B cell (primary cell): ENCODE data around the gene USP2. TPM values are rescaled to one million over a fixed set of nuclear protein-coding genes. Genes with fewer than 3 reads are reported as not detected.

Experiments
- ATAC-seq: fragments of 200-7000 bp; cut with Tn5 transposase; one replicate; pipeline ENCODE4 v1.10.0; 2021; ENCODE audit warnings: low read depth, mild to moderate bottlenecking, moderate number of reproducible peaks, moderate library complexity
- CTCF ChIA-PET: fragments of 350-600 bp; sonication (Branson Sonifier 250); formaldehyde crosslinking; loops from one replicate; lab custom pipeline; 2021; ENCODE audit warnings: antibody characterized with exemption, inconsistent platforms; lab: Charles Lee
- POLR2A ChIA-PET: fragments of 350-600 bp; sonication (Branson Sonifier 250); formaldehyde crosslinking; loops from one replicate; lab custom pipeline; 2021; ENCODE audit warnings: antibody characterized with exemption; lab: Charles Lee
- DNase-seq: peaks from one replicate; pipeline ENCODE4 v3.0.0; 2013
- H2AFZ ChIP-seq: 2 replicates; pipeline ENCODE4 v1.6.1; 2012; ENCODE audit warnings: mild to moderate bottlenecking, low read depth, low read length; ENCODE audit not compliant: insufficient read depth, poor library complexity, severe bottlenecking
- H3K27ac ChIP-seq, 2 donors: 1 replicate in 1 of 2; 2 replicates in 1 of 2; pipeline ENCODE4 v1.5.1; 2012 to 2013; ENCODE audit warnings: low read length in 2 of 2, mild to moderate bottlenecking in 2 of 2, moderate library complexity in 1 of 2
- H3K27me3 ChIP-seq, 4 experiments: fragments of 200-600 bp in 1 of 4; sonication (generic) in 1 of 4; replicated peaks in 1 of 4; 1 replicate in 2 of 4; 2 replicates in 2 of 4; pipeline versions ENCODE4 v1.6.1 to v1.7.0; 2013 to 2016; ENCODE audit warnings: low read length in 3 of 4, mild to moderate bottlenecking in 2 of 4, mixed read lengths in 1 of 4, moderate library complexity in 1 of 4; ENCODE audit not compliant: insufficient read depth in 4 of 4, control insufficient read depth in 3 of 4; ENCODE audit errors: control extremely low read depth in 1 of 4
- H3K36me3 ChIP-seq, 2 experiments: replicated peaks in 1 of 2; 1 replicate in 1 of 2; 2 replicates in 1 of 2; pipeline versions ENCODE4 v1.6.1 to v1.7.1; 2013; ENCODE audit warnings: low read length in 1 of 2; ENCODE audit not compliant: insufficient read depth in 2 of 2, control insufficient read depth in 1 of 2; ENCODE audit errors: control extremely low read depth in 1 of 2, extremely low read depth in 1 of 2
- H3K4me1 ChIP-seq, 2 donors: fragments of 200-600 bp in 1 of 2; sonication (generic) in 1 of 2; 1 replicate in 1 of 2; 2 replicates in 1 of 2; pipeline versions ENCODE4 v1.5.1 to v1.6.1; 2013 to 2017; ENCODE audit warnings: low read length in 2 of 2; ENCODE audit not compliant: control insufficient read depth in 2 of 2, insufficient read depth in 2 of 2
- H3K4me2 ChIP-seq: replicated peaks from 2 replicates; pipeline ENCODE3; 2012; ENCODE audit warnings: mild to moderate bottlenecking, low read depth, low read length; ENCODE audit not compliant: poor library complexity, severe bottlenecking
- H3K4me3 ChIP-seq, 5 experiments: fragments of 200-600 bp in 1 of 5; sonication (generic) in 1 of 5; 1 replicate in 3 of 5; 2 replicates in 2 of 5; pipeline versions ENCODE4 v1.5.1 to v1.7.0; 2011 to 2016; ENCODE audit warnings: low read length in 4 of 5, mild to moderate bottlenecking in 4 of 5, low read depth in 2 of 5, control low read depth in 1 of 5, moderate library complexity in 1 of 5; ENCODE audit not compliant: insufficient read depth in 1 of 5; ENCODE audit errors: control extremely low read depth in 1 of 5, extremely low read depth in 1 of 5
- H3K79me2 ChIP-seq: fragments of 200-600 bp; sonication (generic); one replicate; pipeline ENCODE4 v1.6.0; 2016; ENCODE audit warnings: low read length; ENCODE audit not compliant: control insufficient read depth, insufficient read depth
- H3K9ac ChIP-seq: fragments of 200-600 bp; sonication (generic); 2 replicates; pipeline ENCODE4 v1.6.1; 2017; ENCODE audit warnings: mild to moderate bottlenecking, low read length, moderate library complexity
- H3K9me3 ChIP-seq, 3 donors: one replicate each; pipeline versions ENCODE4 v1.6.1 to v1.7.1; 2013; ENCODE audit warnings: low read length in 2 of 3; ENCODE audit not compliant: control insufficient read depth in 2 of 3, insufficient read depth in 1 of 3; ENCODE audit errors: control extremely low read depth in 1 of 3
- H4K20me1 ChIP-seq: 2 replicates; pipeline ENCODE4 v1.6.0; 2012; ENCODE audit warnings: mild to moderate bottlenecking, low read length; ENCODE audit not compliant: insufficient read depth, control insufficient read depth, poor library complexity, severe bottlenecking
- H3K27ac Mint-ChIP-seq: one replicate; pipeline ENCODE4 v1.8.0; 2021; ENCODE audit warnings: mixed read lengths
- H3K27me3 Mint-ChIP-seq: one replicate; pipeline ENCODE4 v1.8.0; 2021; ENCODE audit warnings: mixed read lengths
- H3K4me1 Mint-ChIP-seq: one replicate; pipeline ENCODE4 v1.8.0; 2021; ENCODE audit warnings: mixed read lengths
- H3K4me3 Mint-ChIP-seq: one replicate; pipeline ENCODE4 v1.8.0; 2021; ENCODE audit warnings: mixed read lengths
- H3K9me3 Mint-ChIP-seq: one replicate; pipeline ENCODE4 v1.8.0; 2022; ENCODE audit warnings: mixed read lengths; ENCODE audit not compliant: insufficient read depth
- EZH2 ChIP-seq: IDR thresholded peaks from 2 replicates; pipeline ENCODE4 v1.6.1; 2012; ENCODE audit warnings: borderline replicate concordance, low read depth, mild to moderate bottlenecking, moderate library complexity, low read length; ENCODE audit not compliant: insufficient read depth, poor library complexity, severe bottlenecking
- WGBS: methylation state at CpG from one replicate; pipeline ENCODE4 v1.1.5; 2013; ENCODE audit warnings: missing lambda C conversion rate; ENCODE audit not compliant: insufficient coverage; 5-methylcytosine and 5-hydroxymethylcytosine counted together
- intact Hi-C: fragments of 100-400 bp; cut with micrococcal nuclease; formaldehyde crosslinking; loops from one replicate; pipeline ENCODE4 v1.10.0; 2022
- polyA plus RNA-seq: library from polyadenylated mRNA; depleted of rRNA; stranded (reverse); fragments of >200 nt; gene quantifications from 2 replicates; pipeline ENCODE4 v1.2.3, GENCODE V29; 2012
- total RNA-seq, 2 donors: library from RNA; stranded (reverse); fragments of 120-200 nt in 1 of 2; gene quantifications; 1 replicate in 1 of 2; 2 replicates in 1 of 2; pipeline versions ENCODE4 v1.2.3 to v1.2.4, GENCODE V29; 2013 to 2022
- TF ChIP-seq, protein P1 (sequence below): fragments of 200-600 bp; IDR thresholded peaks from one replicate; pipeline ENCODE4 v1.8.0; 2022; ENCODE audit warnings: antibody characterized with exemption, mild to moderate bottlenecking

The USP2 gene
- total and polyA plus RNA-seq, 2 donors (not counting 1 experiment from before 2014, with no cell fraction given), result 0.09 TPM; not detected in 1

DNA sequence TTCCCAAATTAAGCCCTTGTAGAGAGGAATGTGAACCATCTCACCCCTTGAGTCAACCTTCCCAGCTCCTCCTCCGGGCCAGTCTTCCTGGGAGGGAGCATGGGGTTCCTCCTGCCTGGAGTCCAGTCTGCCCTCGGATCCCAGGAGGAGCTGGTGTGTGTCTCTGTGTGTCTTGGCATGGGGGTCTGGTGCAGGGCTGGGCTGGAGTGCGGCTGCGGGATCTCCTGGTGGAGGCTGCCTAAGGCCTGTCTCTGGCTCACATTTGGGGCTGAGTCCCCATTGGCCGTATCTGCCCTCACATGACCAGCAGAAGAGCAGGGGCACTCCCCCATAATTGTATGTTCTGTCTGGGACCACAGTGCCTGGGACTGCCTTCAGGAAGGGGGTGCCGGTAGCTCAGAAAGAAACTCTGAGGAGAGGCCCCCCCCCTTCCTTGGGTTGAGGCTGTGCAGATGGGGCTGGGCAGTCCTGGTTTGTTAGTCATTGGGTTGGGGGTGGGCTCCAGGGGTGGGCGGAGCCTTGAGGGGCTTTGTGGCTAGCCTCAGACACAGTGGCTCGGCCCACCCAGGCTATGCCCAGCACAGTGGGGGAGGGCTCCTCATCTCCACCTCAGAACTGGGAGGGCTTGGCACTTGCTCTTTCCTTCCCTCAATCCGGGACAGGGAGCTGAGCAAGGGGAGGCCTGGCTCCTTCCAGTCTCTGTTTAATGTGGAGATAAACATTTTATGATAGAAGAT lies 43.7 kb downstream of the USP2 start:
- H3K27ac Mint-ChIP-seq, result no peak overlapping the region
- Histone ChIP-seq H3K27me3 (peaks cover 0 to 42% (median 27%) of the 10 kb centered on the region in 4 experiments), H3K4me1 (peaks cover 37 to 43% of the 10 kb centered on the region in 2 donors), H3K9ac (no peak overlapping the region), H2AFZ (no peak overlapping the region), H3K9me3 (peaks cover 0 to 3% (median 0%) of the 10 kb centered on the region in 3 donors), H3K4me2 (no peak overlapping the region), H4K20me1 (peaks cover 7% of the 10 kb centered on the region), H3K27ac (no peak overlapping the region), H3K36me3 (peaks cover 0 to 2% of the 10 kb centered on the region in 2 experiments), H3K79me2 (peaks cover 14% of the 10 kb centered on the region), H3K4me3 (no peak overlapping the region)
- 84% methylated on average over 5 of the region's 9 CpGs for WGBS
- peaks cover 25% of the 10 kb centered on the region for H3K27me3 Mint-ChIP-seq
- ATAC-seq, result no peak
- H3K4me1 Mint-ChIP-seq, result peaks cover 42% of the 10 kb centered on the region
- peak; percentile 21 for DNase-seq
- CTCF ChIA-PET, result interaction anchor here (0.7 to 4.0 kb wide), 11 partner anchors 11 to 236 kb away, joined by 3 to 45 read pairs (median 5); partner anchors contain the start of genes CBL and NLRX1
- POLR2A ChIA-PET, result interaction anchor here (0.6 to 1.5 kb wide), 3 partner anchors 16 to 54 kb away, joined by 3 to 11 read pairs (median 8); no protein-coding TSS in a partner anchor
- TF ChIP-seq EZH2, result no peak
- TF ChIP-seq, protein P1, sequence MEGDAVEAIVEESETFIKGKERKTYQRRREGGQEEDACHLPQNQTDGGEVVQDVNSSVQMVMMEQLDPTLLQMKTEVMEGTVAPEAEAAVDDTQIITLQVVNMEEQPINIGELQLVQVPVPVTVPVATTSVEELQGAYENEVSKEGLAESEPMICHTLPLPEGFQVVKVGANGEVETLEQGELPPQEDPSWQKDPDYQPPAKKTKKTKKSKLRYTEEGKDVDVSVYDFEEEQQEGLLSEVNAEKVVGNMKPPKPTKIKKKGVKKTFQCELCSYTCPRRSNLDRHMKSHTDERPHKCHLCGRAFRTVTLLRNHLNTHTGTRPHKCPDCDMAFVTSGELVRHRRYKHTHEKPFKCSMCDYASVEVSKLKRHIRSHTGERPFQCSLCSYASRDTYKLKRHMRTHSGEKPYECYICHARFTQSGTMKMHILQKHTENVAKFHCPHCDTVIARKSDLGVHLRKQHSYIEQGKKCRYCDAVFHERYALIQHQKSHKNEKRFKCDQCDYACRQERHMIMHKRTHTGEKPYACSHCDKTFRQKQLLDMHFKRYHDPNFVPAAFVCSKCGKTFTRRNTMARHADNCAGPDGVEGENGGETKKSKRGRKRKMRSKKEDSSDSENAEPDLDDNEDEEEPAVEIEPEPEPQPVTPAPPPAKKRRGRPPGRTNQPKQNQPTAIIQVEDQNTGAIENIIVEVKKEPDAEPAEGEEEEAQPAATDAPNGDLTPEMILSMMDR, result no peak
- intact Hi-C loops, result no loop called here
- H3K4me3 Mint-ChIP-seq, result no peak overlapping the region
- no peaks in the 10 kb centered on the region for H3K9me3 Mint-ChIP-seq
